ENCODE results near the gene HYOU1. TPM values are rescaled to one million over a fixed set of nuclear protein-coding genes. Genes with fewer than 3 reads are reported as not detected.

The HYOU1 gene
- total RNA-seq, 4 donors from 2014 or later, result 32.0 to 49.2 (median 39.9) TPM

DNA sequence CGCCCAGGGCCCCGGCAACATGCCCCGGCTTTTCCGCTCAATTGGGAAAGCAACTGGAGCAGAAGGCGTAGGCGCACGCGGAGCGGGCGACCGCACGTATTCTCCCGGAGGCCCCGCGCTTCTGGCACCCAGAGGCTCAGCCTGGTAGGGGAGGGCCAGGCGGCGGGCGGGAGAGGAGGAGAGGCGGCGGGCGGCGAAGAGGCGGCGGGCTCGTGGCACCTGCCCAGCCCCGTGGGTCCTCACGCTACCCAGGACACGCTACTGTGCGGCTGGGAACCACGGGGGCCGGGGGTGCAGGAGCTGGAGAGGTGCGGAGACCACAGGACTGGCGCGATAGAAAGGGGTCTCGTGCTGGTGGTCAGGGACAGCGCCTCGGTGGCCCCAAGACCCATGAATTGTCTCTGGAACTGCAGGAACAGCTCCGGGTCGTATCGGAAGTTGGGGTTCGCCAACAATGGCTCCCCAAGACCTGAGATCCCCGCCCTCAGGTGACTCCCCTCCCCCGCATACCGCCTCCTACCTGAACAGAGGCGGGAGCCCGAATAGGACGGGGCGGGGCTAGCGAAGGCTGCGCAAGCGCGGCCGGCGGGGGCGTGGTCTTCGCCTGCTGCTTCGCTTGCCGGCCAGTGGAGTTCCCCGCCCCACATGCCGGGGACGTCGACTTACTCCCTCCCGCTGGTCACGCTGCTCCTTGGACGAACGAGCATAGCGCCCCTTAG is 26.5 kb downstream of the HYOU1 start, which contains the start of gene SLC37A4:
Gene SLC37A4, minus strand, starts transcription at position 549 of the 719 bp plus-strand sequence.
- TF ChIP-seq, protein P1, sequence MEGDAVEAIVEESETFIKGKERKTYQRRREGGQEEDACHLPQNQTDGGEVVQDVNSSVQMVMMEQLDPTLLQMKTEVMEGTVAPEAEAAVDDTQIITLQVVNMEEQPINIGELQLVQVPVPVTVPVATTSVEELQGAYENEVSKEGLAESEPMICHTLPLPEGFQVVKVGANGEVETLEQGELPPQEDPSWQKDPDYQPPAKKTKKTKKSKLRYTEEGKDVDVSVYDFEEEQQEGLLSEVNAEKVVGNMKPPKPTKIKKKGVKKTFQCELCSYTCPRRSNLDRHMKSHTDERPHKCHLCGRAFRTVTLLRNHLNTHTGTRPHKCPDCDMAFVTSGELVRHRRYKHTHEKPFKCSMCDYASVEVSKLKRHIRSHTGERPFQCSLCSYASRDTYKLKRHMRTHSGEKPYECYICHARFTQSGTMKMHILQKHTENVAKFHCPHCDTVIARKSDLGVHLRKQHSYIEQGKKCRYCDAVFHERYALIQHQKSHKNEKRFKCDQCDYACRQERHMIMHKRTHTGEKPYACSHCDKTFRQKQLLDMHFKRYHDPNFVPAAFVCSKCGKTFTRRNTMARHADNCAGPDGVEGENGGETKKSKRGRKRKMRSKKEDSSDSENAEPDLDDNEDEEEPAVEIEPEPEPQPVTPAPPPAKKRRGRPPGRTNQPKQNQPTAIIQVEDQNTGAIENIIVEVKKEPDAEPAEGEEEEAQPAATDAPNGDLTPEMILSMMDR (IDR thresholded peaks at IDR 0.05; ENCODE audit: low read depth), result no peak

DNA sequence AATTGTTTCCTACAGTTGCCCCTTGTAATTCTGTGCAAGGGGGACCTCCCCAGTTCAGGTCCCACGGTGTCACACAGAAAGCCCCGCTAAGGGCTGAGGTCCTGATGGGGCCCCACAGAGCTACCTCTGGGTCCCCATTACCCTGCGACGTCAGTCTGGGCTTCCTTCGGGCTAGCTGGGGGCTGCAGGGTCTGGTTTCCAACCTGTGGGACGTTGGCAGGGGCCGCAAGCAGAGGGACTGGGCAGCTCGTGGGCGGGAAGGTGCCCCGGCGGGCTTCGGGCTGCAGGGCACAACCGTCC is 27.0 kb downstream of the HYOU1 start:
- TF ChIP-seq, protein P1 (IDR thresholded peaks at IDR 0.05; ENCODE audit: low read depth), result no peak

DNA sequence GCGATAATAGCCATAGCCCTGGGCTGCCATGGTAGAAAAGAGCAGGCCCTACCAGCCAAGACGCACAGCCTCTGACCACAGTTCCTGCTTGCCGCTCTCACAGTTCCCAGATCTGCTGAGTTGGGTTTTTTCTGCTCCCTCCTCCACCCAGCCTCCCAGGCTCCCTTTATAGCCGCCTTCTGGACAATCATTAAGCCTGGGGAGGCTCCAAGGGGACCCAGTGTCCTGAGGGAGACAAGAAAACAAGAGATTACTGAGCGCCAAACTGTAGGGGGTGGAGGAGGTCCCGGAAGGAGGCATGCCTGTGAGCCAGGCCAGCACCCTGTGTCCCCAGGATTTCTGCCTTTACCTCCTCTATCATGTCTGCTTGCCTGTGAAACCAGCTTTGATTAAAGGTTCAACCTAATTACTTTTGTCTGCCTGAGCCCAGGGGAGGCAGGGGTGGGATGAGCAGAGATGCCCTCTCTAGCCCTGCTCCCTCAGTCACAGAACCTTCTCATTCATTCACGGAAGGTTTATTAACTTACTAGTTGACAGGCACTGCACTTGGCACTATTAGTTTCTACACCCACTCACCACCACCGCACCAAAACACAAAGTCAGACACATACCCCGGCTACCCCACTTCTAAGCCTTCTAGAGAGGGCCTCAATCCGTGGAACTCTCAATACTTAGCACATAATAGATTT is 27.5 kb downstream of the HYOU1 start:
- TF ChIP-seq, protein P1 (IDR thresholded peaks at IDR 0.05; ENCODE audit: low read depth), result no peak

DNA sequence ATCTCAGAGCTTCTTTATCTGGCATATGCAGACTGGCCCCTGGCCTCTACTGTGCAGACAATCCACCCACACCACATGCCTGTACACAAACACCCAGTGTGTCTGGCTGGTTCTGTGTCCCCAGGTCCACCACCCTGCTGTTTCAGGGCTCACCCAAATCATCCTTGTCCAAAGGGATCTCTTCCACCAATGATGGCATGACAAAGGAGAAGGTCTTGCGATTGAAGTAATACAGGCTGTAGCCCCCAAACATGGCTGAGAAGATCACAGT is 28.0 kb downstream of the HYOU1 start:
- TF ChIP-seq, protein P1 (IDR thresholded peaks at IDR 0.05; ENCODE audit: low read depth), result no peak

DNA sequence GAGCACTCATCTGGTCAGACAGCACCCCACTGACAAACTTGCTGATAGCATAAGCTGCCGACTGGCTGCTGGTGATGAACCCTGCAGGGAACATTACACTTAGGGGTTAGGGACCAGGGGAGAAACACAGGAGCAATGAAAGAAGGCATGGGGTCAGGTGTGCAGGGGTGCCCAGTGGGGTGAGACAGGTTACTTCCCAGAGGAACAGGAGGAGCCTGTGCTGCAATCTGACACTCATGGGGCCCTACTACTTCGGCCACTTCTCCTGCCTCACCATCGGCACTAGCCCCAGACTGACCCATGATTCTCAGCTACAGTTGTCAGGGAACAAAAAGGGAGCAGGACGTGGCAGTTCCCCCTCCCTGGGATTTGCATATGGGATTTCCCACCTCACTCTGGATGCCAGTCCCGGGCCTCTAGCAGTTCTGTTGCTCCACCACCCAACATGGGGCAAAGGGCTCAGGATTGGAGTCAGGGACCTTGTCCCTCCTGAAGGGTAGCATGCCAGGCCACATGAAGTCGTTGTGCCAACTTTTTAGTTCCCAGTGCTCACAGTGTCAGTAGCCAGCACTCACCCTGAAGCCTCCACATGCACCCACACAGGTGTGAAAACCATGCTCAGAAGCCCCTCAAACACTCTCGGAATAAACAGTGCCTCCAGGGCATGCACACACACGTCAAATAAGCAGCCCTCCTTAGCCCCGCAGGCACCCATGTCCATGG is 28.5 kb downstream of the HYOU1 start:
- TF ChIP-seq, protein P1 (IDR thresholded peaks at IDR 0.05; ENCODE audit: low read depth), result no peak

DNA sequence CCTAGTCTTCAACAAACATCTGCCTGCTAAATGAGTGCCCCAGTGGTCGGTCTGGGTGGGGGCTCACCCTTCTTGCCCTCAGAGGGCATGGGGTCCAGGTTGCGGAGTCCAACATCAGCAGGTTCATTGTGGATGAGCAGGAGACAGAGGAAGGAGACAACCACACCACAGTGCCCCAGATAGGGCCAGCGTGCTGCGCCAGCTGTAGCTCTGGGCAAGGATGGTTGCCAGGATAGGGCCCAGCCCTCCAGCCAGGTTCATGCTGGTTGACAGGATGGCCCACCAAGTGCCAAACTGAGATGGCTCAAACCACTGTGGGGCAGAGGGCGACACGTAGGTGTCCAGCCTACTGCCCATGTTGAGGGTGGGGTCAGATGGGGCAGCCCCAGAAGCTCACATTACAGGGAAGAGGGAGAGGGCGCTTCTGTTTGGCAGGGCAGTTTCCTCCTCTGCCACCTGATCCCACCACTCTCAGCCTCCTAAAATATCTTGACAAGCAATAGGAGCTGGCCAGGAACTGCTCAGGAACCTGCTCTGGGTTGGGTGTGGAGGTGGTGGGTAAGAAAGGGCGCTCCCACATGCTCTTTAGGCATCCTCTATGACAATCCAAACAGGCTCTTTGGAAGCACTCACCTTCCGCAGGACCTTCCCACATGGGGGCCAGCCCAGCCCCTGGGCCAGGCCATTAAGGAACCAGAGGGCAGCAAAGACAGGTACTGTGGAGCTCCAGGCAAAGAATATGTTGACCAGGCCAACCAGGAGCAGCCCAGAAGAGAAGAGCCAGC is 29.3 kb downstream of the HYOU1 start:
- TF ChIP-seq, protein P1 (IDR thresholded peaks at IDR 0.05; ENCODE audit: low read depth), result no peak

DNA sequence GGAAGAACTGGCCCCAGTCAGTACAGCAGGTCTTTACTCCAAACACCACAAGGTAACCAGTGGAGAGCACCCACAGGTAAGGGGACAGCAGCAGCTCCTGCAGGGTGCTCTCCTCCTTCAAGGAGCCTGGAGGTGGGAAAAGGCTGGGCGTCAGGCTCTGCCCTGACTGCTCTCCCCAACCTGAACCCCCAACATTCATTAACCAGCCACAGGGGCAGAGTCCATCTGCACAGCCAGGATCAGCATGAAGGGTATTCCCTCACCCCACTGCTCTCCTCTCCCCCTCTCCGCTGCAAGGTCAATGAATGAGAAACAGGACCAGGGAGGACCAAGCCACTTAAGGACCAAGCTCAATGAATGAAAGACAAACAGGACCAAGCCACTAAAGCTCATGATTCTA is 30.0 kb downstream of the HYOU1 start:
- TF ChIP-seq, protein P1 (IDR thresholded peaks at IDR 0.05; ENCODE audit: low read depth), result no peak
